Endothelial cell (in vitro differentiated cells): Measurements from ENCODE around the gene CA11. TPM values are rescaled to one million over a fixed set of nuclear protein-coding genes. Genes with fewer than 3 reads are reported as not detected.
A peak's percentile ranks its signal among the peaks of the same experiment; 100 is the strongest.
"Not testable (repeated sequence)": the region's sequence is repeated elsewhere in the genome, so short reads cannot be mapped to it uniquely, and the experiment has no call there.

Source experiments
- DNase-seq: peaks from one replicate; pipeline ENCODE4 v3.0.0; 2021; ENCODE audit warnings: low spot score
- H3K27ac Mint-ChIP-seq: one replicate; pipeline ENCODE4 v1.8.0; 2021; ENCODE audit warnings: mixed read lengths, inconsistent platforms; ENCODE audit not compliant: unreplicated experiment
- H3K27me3 Mint-ChIP-seq: one replicate; pipeline ENCODE4 v1.8.0; 2021; ENCODE audit warnings: mild to moderate bottlenecking, moderate library complexity, mixed read lengths, inconsistent platforms; ENCODE audit not compliant: unreplicated experiment
- H3K36me3 Mint-ChIP-seq: one replicate; pipeline ENCODE4 v1.8.0; 2021; ENCODE audit warnings: mild to moderate bottlenecking, low read depth, mixed read lengths, inconsistent platforms; ENCODE audit not compliant: unreplicated experiment
- H3K4me1 Mint-ChIP-seq: one replicate; pipeline ENCODE4 v1.8.0; 2021; ENCODE audit warnings: mild to moderate bottlenecking, mixed read lengths, inconsistent platforms; ENCODE audit not compliant: unreplicated experiment
- H3K4me3 Mint-ChIP-seq: one replicate; pipeline ENCODE4 v1.8.0; 2021; ENCODE audit warnings: mild to moderate bottlenecking, mixed read lengths, inconsistent platforms; ENCODE audit not compliant: unreplicated experiment
- H3K9me3 Mint-ChIP-seq: one replicate; pipeline ENCODE4 v1.8.0; 2021; ENCODE audit warnings: mixed read lengths, inconsistent platforms; ENCODE audit not compliant: unreplicated experiment
- long read RNA-seq: library from polyadenylated mRNA; unstranded; transcript quantifications from one replicate; pipeline ENCODE4 v2.0.0, GENCODE V29; 2020; ENCODE audit not compliant: unreplicated experiment
- total RNA-seq: library from RNA; stranded (reverse); fragmentation: NEBNext Ultra II Directional; extraction: Animal tissue kit (Norgen Biotek cat#: 25700); gene quantifications from one replicate; pipeline ENCODE4 v1.2.1, GENCODE V29; 2021; ENCODE audit not compliant: unreplicated experiment
- TF ChIP-seq, protein P1 (sequence below): fragments of 200-600 bp; sonication (generic); IDR thresholded peaks from one replicate; pipeline ENCODE4 v1.5.0; 2021; ENCODE audit warnings: antibody characterized with exemption; ENCODE audit not compliant: unreplicated experiment

Gene CA11
- total RNA-seq, result 11.9 TPM
- long read RNA-seq, partial matches to known transcripts, result 0 of 3 reads
- long read RNA-seq, other reads (novel, unspliced or antisense), result 0 of 3 reads

DNA sequence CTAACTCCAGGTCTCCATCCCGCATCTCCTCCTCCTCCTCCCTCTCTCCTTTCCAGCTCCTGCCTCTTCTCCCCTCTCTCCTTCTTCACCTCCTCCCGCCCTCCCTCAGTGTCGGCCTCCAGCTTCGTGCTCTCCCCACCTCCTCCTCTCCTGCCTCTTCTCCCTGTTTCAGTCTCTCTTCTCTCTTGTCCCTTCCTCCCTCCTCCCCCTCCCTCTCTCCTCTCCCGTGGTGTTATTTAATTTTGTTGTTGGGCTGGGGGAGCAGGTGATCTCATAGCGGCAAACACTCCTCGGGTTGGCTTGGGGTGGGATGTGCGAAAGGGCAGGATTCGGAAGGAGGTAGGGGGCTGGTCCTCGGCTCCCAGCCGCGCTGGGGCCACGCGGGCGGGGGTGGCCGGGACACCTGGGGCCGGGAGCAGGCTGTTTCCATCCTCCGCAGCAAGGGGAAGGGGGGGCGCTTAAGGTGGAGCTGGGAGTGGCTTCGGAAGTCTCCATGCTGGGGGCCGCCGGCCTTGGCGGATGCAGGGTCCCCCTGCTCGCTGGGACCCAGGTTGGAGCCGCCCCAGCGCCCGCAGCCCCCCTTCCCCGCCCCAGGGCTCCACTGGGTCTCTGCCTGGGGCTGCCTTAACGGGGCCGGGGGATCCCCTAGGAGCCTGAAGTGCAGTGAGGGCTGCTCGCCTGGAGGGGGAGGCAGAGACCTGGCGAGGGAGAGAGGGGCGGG lies at the start of gene CA11:
Gene CA11, minus strand, starts transcription at position 187 of the 721 bp plus-strand sequence. CDS start 555 bp downstream, outside the sequence.
- Mint-ChIP-seq H3K27ac (peak within 1 kb of the TSS; percentile 66), H3K4me1 (peaks cover 15% of the 10 kb centered on the region), H3K36me3 (peaks cover 4% of the 10 kb centered on the region), H3K4me3 (peak within 1 kb of the TSS; percentile 93), H3K9me3 (no peaks in the 10 kb centered on the region), H3K27me3 (peaks cover 10% of the 10 kb centered on the region)
- peak; percentile 97 for DNase-seq
- TF ChIP-seq, protein P1, sequence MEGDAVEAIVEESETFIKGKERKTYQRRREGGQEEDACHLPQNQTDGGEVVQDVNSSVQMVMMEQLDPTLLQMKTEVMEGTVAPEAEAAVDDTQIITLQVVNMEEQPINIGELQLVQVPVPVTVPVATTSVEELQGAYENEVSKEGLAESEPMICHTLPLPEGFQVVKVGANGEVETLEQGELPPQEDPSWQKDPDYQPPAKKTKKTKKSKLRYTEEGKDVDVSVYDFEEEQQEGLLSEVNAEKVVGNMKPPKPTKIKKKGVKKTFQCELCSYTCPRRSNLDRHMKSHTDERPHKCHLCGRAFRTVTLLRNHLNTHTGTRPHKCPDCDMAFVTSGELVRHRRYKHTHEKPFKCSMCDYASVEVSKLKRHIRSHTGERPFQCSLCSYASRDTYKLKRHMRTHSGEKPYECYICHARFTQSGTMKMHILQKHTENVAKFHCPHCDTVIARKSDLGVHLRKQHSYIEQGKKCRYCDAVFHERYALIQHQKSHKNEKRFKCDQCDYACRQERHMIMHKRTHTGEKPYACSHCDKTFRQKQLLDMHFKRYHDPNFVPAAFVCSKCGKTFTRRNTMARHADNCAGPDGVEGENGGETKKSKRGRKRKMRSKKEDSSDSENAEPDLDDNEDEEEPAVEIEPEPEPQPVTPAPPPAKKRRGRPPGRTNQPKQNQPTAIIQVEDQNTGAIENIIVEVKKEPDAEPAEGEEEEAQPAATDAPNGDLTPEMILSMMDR, result peak; percentile 69

DNA sequence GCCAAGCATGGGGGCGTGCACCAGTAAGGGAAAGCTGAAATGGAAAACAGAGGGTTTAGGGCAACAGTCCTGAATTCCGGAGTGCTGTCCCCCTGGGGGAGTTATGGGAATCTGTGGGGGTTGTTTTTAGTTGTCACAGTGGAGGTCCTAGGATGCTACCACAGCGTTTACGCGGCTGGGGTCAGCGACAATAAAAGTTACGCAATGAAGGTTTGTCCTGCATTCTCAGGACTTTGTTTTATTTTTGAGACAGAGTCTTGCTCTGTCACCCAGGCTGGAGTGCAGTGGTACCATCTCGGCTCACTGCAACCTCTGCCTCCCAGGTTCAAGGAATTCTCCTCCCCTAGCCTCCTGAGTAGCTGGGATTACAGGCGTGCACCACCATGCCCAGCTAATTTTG lies 47.6 kb upstream of the CA11 start:
- H3K4me1 Mint-ChIP-seq, DNase-seq, H3K27ac Mint-ChIP-seq, H3K9me3 Mint-ChIP-seq, H3K27me3 Mint-ChIP-seq, H3K36me3 Mint-ChIP-seq, H3K4me3 Mint-ChIP-seq: not testable (repeated sequence)

DNA sequence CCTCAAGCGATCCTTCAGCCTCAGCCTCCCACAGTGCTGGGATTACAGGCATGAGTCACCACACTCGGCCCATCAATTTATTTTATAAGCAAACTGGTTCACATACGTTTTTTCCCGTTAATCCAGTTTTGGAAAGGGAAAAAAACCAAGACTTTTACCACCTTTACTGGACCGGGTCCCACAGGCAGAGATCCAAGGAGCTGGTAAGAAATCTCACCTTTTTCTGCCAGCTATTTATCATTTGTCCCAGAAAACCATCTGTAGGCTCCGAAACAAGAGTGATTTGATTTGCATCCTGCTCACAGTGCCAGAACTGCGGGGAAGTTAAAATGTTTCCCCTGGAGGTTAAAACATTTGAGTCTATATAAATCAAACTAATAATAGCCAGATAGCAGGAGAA lies 43.5 kb upstream of the CA11 start:
- TF ChIP-seq, protein P1, result no peak
- DNase-seq, result no peak
- H3K27ac Mint-ChIP-seq, result no peak overlapping the region
- H3K9me3 Mint-ChIP-seq, result no peaks in the 10 kb centered on the region
- no peak overlapping the region for H3K4me3 Mint-ChIP-seq
- no peaks in the 10 kb centered on the region for H3K4me1 Mint-ChIP-seq
- no peaks in the 10 kb centered on the region for H3K36me3 Mint-ChIP-seq
- no peaks in the 10 kb centered on the region for H3K27me3 Mint-ChIP-seq

DNA sequence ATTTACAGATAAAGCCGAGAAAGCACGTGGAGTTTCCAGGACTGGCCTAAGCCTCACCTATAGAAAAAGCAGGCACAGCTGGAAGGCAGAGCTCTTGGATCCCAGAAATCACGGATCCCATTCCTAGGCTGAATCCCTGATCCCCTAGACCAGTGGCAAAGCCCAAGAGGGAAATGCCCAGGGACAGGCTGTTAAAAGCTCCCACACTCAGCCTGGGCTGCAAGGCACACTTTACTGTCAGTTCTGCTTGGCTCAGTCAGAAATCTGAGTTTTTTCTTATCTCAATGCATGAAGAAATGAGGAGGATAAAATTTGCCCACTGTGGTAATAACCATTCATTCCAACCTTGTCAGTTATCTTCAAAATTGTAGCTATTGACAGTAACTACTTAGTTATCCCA lies 41.8 kb upstream of the CA11 start:
- DNase-seq, result no peak
- H3K27me3 Mint-ChIP-seq, result no peaks in the 10 kb centered on the region
- H3K9me3 Mint-ChIP-seq, result no peaks in the 10 kb centered on the region
- no peak overlapping the region for H3K27ac Mint-ChIP-seq
- TF ChIP-seq, protein P1, result no peak
- H3K36me3 Mint-ChIP-seq, result no peaks in the 10 kb centered on the region
- H3K4me1 Mint-ChIP-seq, result no peaks in the 10 kb centered on the region
- no peak overlapping the region for H3K4me3 Mint-ChIP-seq

DNA sequence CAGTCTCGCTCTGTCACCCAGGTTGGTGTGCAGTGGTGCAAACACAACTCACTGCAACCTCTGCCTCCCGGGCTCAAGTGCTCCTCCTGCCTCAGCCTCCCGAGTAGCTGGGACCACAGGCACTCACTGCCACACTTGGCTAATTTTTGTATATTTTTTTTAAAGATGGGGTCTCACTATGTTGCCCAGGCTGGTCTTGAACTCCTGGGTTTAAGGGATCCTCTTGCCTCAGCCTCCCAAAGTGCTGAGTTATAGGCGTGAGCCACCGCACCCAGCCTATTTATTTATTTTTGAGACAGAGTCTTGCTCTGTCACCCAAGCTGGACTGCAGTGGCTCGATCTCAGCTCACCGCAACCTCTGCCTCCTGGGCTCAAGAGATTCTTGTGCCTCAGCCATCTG lies 40.6 kb upstream of the CA11 start:
- not testable (repeated sequence) for H3K4me3 Mint-ChIP-seq, H3K27ac Mint-ChIP-seq, H3K36me3 Mint-ChIP-seq, DNase-seq, H3K9me3 Mint-ChIP-seq, H3K27me3 Mint-ChIP-seq, H3K4me1 Mint-ChIP-seq

DNA sequence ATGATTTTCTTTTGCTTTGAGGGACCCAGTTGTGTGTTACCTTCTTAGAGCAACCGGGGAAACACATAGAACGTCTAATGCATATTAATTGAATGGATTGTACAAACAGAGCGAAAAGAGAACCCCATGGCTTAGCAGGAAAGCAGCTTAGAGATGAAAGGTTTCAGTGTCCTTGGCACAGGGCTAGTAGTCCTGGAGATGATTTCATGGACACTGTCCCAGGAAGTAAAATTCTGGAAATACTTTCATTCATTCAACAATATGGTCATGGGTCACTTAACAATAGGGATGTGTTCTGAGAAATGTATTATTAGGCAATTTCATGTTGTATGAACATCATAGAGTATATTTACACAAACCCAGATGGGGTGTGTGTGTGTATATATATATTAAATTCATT lies 40.1 kb upstream of the CA11 start:
- DNase-seq, result no peak
- H3K4me1 Mint-ChIP-seq, result no peaks in the 10 kb centered on the region
- H3K4me3 Mint-ChIP-seq, result no peak overlapping the region
- no peak overlapping the region for H3K27ac Mint-ChIP-seq
- no peaks in the 10 kb centered on the region for H3K36me3 Mint-ChIP-seq
- H3K27me3 Mint-ChIP-seq, result no peaks in the 10 kb centered on the region
- H3K9me3 Mint-ChIP-seq, result no peaks in the 10 kb centered on the region
- TF ChIP-seq, protein P1, result no peak
